GM06990 (cell line): Measurements from ENCODE around the gene PLD4.
A peak's percentile ranks its signal among the peaks of the same experiment; 100 is the strongest.

Experiments used
- DNase-seq: peaks from one replicate; pipeline ENCODE4 v3.0.0-alpha.2; 2011; ENCODE audit not compliant: insufficient read length; ENCODE audit errors: extremely low read depth
- H3K27me3 ChIP-seq: replicated peaks from 2 replicates; pipeline ENCODE4 v1.6.0; 2011; ENCODE audit warnings: low read length; ENCODE audit not compliant: control insufficient read depth, insufficient read depth
- H3K36me3 ChIP-seq: 2 replicates; pipeline ENCODE4 v1.5.1; 2011; ENCODE audit warnings: low read length; ENCODE audit not compliant: control insufficient read depth, insufficient read depth
- H3K4me3 ChIP-seq: replicated peaks from 2 replicates; pipeline ENCODE4 v1.5.1; 2011; ENCODE audit warnings: low read depth, mild to moderate bottlenecking, control low read depth, low read length
- TF ChIP-seq, protein P1 (sequence below): IDR thresholded peaks from 2 replicates; pipeline ENCODE4 v1.5.1; 2011; ENCODE audit warnings: low read length, control low read depth, mild to moderate bottlenecking, inconsistent platforms; ENCODE audit not compliant: insufficient read depth, poor library complexity, severe bottlenecking

The PLD4 gene

DNA sequence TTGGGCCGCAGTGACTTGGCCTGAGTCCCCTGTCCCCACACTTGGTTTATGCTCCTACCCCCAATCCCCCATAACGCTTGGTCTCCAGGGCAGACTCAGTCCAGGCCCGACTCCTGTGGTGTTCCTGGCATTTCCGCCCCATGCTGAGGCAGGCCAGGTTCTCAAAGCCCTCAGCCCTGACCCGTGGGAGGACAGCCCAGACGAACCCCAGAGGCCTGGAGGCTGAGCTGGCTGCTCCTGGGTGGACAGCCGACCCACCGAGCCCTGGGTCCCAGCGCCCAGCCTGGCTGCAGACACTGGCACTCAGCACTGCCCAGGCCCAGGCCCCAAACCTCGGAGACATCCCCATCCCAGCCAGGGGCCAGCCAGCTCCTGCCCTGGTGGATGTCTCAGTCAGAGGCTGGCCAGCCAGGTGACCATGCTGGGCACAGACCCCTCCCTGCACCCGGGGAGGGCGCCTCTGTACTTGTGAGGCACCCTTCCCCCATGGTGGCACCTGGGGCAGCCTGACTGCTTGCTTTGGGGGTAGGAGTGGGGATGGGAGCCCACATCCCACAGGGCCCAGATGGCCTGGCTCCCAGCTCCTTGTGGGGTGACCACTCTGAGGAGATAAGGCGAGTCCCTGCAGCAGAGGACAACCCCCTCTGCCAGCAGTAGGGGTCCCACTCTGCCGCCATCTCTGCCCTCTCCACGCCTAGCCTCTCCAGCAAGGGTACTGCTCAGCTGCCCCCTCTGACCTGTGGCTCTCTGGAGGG is 1.4 kb downstream of the PLD4 start:
- Histone ChIP-seq H3K36me3 (no peaks in the 10 kb centered on the region), H3K27me3 (no peaks in the 10 kb centered on the region), H3K4me3 (peak overlapping the region; percentile 20; the same call in 1 of the 2 replicates)
- TF ChIP-seq, protein P1, sequence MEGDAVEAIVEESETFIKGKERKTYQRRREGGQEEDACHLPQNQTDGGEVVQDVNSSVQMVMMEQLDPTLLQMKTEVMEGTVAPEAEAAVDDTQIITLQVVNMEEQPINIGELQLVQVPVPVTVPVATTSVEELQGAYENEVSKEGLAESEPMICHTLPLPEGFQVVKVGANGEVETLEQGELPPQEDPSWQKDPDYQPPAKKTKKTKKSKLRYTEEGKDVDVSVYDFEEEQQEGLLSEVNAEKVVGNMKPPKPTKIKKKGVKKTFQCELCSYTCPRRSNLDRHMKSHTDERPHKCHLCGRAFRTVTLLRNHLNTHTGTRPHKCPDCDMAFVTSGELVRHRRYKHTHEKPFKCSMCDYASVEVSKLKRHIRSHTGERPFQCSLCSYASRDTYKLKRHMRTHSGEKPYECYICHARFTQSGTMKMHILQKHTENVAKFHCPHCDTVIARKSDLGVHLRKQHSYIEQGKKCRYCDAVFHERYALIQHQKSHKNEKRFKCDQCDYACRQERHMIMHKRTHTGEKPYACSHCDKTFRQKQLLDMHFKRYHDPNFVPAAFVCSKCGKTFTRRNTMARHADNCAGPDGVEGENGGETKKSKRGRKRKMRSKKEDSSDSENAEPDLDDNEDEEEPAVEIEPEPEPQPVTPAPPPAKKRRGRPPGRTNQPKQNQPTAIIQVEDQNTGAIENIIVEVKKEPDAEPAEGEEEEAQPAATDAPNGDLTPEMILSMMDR, result no peak
- DNase-seq, result no peak

DNA sequence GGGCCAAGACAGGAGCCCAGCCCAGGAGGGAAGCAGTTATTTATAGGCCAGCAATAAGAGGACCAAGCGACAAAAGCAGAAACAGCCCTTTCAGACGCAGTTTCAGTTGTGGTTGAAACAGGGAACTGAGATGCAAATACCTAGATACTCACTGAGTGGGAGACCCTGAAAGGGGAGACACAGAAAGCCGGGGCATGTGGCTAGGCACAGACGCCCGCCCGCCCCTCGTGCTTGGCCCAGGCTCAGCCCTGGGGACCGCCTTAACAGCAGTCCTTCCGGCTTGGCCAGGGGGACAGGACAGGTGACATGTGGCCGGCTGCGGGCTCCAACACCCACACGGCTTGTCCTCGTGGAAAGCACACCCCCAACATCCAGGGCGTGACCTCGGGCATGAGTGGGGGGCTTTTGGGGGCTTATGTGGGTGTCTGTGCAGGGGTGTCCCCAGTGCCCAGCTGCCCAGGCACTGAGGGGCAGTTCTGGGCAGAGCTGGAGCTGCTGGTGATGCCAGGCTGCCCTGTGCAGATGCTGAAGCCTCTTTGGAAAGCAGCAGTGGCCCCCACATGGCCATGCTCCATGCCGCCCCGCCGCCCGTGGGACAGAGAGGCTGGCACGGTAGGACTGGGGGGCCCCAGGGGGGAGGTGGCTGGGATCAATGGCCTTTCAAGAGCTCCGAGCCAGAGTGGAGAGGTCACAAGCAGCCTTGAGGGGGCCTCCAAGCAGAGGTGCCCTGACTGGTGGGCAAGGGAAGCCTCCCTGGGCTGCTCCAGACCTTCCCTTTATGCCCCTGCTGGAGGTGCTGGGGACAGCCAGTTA is 2.1 kb downstream of the PLD4 start:
- Histone ChIP-seq H3K36me3 (no peaks in the 10 kb centered on the region), H3K27me3 (no peaks in the 10 kb centered on the region), H3K4me3 (peak overlapping the region; percentile 20; the same call in 1 of the 2 replicates)
- TF ChIP-seq, protein P1, result no peak
- peak; percentile 82 for DNase-seq

GRCh38 chr14:104927432-104927816 is 2.7 kb downstream of the PLD4 start:
- no peak for DNase-seq
- Histone ChIP-seq H3K36me3 (no peaks in the 10 kb centered on the region), H3K4me3 (no peak overlapping the region), H3K27me3 (no peaks in the 10 kb centered on the region)
- TF ChIP-seq, protein P1, result no peak

GRCh38 chr14:104927901-104928300 is 3.2 kb downstream of the PLD4 start:
- H3K27me3 ChIP-seq, result no peaks in the 10 kb centered on the region
- DNase-seq, result no peak
- no peak overlapping the region for H3K4me3 ChIP-seq
- H3K36me3 ChIP-seq, result no peaks in the 10 kb centered on the region
- TF ChIP-seq, protein P1, result peak; percentile 10

- no peaks in the 10 kb centered on the region for H3K27me3 ChIP-seq
- TF ChIP-seq, protein P1, result no peak
- H3K36me3 ChIP-seq, result no peaks in the 10 kb centered on the region
- H3K4me3 ChIP-seq, result no peak overlapping the region
- DNase-seq, result no peak
Measured at GRCh38 chr14:104928391-104929133, 3.9 kb downstream of the PLD4 start.
